ENCODE measurements around the gene DAPK2.
A peak's percentile ranks its signal among the peaks of the same experiment; 100 is the strongest.

DAPK2 gene

DNA sequence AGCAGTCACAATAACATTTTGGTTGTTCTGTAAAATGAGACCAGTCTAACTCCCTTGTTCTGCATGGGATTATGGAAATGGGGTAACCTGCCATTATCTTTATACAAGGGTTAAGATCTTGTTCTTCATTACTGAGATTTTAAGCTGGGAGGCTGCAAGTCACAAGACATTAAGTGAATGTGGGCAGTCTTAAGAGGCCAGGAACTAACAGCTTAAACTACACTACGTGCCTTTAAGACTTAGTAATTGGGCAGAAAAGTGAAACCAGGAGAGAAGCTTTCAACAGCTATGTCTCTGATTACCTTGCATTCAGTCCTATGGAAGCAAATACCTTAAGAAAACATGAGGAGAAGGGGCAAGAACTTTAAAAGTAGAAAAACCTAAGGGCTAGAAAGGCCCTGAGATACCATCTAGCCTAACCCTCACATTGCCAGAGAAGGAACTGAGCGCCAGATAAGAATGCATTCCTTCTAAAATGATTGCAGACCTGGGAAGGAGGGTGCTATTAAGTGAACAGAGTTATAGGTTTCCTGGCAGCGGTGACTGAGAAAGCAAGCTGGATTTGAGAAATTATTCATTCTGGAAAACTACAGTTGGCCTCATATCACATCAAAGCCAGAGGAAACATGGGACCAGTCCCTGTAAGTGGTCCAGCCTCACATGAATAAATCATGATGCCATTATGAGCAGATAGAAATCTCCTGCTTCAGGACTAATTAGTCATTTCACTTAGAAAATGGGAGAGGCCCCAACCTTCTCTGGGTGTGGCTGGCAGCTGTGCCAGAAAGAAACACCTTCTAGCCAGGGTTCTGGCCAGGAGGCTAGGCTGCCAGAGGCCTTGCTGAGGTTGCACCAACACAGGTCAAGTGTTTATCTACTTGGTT is 32.9 kb downstream of the DAPK2 start:
- no peak overlapping the region for H3K4me3 ChIP-seq (ENCODE audit: low read depth, low read length)
- DNase-seq (ENCODE audit: low read depth), result no peak
- no peak for TF ChIP-seq POLR2A (IDR thresholded peaks at IDR 0.05; ENCODE audit: extremely low read depth, insufficient read length)
- TF ChIP-seq, protein P1, sequence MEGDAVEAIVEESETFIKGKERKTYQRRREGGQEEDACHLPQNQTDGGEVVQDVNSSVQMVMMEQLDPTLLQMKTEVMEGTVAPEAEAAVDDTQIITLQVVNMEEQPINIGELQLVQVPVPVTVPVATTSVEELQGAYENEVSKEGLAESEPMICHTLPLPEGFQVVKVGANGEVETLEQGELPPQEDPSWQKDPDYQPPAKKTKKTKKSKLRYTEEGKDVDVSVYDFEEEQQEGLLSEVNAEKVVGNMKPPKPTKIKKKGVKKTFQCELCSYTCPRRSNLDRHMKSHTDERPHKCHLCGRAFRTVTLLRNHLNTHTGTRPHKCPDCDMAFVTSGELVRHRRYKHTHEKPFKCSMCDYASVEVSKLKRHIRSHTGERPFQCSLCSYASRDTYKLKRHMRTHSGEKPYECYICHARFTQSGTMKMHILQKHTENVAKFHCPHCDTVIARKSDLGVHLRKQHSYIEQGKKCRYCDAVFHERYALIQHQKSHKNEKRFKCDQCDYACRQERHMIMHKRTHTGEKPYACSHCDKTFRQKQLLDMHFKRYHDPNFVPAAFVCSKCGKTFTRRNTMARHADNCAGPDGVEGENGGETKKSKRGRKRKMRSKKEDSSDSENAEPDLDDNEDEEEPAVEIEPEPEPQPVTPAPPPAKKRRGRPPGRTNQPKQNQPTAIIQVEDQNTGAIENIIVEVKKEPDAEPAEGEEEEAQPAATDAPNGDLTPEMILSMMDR (IDR thresholded peaks at IDR 0.05; ENCODE audit: low read depth, low read length), result no peak
- no peak for TF ChIP-seq MAX (IDR thresholded peaks at IDR 0.05; ENCODE audit: low read depth, low read length)
- no peak for TF ChIP-seq MYC (IDR thresholded peaks at IDR 0.05; ENCODE audit: low read depth, low read length)

DNA sequence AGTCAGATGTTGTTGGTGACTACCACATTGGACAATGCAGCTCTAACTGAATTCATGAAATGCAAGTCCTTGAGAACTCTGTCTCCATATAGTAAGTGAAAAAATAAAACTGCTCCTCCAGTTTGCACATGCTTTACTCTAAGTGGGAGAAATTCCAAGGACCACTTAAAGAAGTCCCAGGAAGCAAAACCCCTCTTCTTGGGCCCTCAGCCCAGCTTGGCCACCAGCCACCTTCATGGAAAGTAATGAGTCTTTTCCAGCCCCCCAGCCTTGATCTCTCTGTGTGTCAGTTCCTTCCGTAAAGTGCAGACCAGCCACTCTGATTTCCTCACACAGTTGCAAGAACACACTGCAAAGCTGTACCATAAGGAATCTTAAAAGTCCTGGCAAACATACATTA is 34.5 kb downstream of the DAPK2 start:
- no peak for DNase-seq (ENCODE audit: low read depth)
- TF ChIP-seq, protein P1 (IDR thresholded peaks at IDR 0.05; ENCODE audit: low read depth, low read length), result no peak
- TF ChIP-seq MAX (IDR thresholded peaks at IDR 0.05; ENCODE audit: low read depth, low read length), result no peak
- TF ChIP-seq POLR2A (IDR thresholded peaks at IDR 0.05; ENCODE audit: extremely low read depth, insufficient read length), result no peak
- no peak for TF ChIP-seq MYC (IDR thresholded peaks at IDR 0.05; ENCODE audit: low read depth, low read length)
- H3K4me3 ChIP-seq (ENCODE audit: low read depth, low read length), result no peak overlapping the region

- DNase-seq (ENCODE audit: low read depth), result peak; percentile 94
- TF ChIP-seq POLR2A (IDR thresholded peaks at IDR 0.05; ENCODE audit: extremely low read depth, insufficient read length) (no peak), MYC (IDR thresholded peaks at IDR 0.05; ENCODE audit: low read depth, low read length) (0 out of 2 replicates have a peak, but pooled peaks have one; percentile 42), MAX (IDR thresholded peaks at IDR 0.05; ENCODE audit: low read depth, low read length) (peak; percentile 73; the same call in 1 of the 2 replicates)
- TF ChIP-seq, protein P1 (IDR thresholded peaks at IDR 0.05; ENCODE audit: low read depth, low read length), result no peak
- H3K4me3 ChIP-seq (ENCODE audit: low read depth, low read length), result no peak overlapping the region
Measured at GRCh38 chr15:64010719-64011118, 35.6 kb downstream of the DAPK2 start.

DNA sequence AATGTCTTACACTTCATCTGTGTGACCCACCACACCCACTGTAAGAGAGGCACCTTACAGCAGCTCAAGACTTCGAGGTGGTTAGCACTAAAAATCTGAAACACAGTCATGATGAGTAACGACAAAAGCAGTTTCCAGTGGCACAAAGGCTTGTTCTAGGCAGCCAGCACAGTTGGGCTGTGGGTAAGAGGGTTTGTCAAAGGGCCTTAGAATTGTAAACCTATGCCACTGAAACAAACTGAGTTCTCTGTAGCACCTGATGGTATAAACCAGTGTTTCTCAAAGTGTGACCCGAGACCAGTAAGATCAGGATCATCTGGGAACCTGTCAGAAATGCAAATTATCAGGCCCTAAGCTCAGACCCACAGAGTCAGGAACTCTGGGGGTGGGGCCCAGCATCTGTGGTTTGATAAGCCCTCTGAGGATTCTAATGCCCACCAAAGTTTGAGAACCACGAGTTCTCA is 36.5 kb downstream of the DAPK2 start:
- DNase-seq (ENCODE audit: low read depth), result no peak
- TF ChIP-seq POLR2A (IDR thresholded peaks at IDR 0.05; ENCODE audit: extremely low read depth, insufficient read length) (no peak), MAX (IDR thresholded peaks at IDR 0.05; ENCODE audit: low read depth, low read length) (no peak), MYC (IDR thresholded peaks at IDR 0.05; ENCODE audit: low read depth, low read length) (no peak)
- TF ChIP-seq, protein P1 (IDR thresholded peaks at IDR 0.05; ENCODE audit: low read depth, low read length), result no peak
- H3K4me3 ChIP-seq (ENCODE audit: low read depth, low read length), result no peak overlapping the region

DNA sequence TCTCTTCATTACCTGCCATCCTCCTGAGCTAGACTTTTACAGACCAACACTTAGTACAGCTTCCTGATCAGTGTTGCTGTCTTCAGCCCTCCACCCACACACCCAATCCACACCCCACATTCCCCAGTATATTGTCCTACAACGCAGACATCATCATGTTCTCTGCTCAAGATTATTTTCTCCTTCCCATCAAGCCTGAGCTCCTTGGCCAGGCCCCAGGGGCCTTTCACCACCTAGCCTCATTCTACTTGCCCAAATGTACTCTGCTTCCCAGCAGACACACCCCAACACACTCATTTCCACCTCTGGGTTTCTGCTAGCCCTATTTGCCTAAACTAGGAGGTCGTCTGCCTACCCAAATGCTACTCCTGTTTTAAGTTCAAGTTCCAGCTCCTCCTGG is 37.0 kb downstream of the DAPK2 start:
- no peak for DNase-seq (ENCODE audit: low read depth)
- H3K4me3 ChIP-seq (ENCODE audit: low read depth, low read length), result no peak overlapping the region
- TF ChIP-seq MYC (IDR thresholded peaks at IDR 0.05; ENCODE audit: low read depth, low read length) (no peak), POLR2A (IDR thresholded peaks at IDR 0.05; ENCODE audit: extremely low read depth, insufficient read length) (no peak), MAX (IDR thresholded peaks at IDR 0.05; ENCODE audit: low read depth, low read length) (no peak)
- TF ChIP-seq, protein P1 (IDR thresholded peaks at IDR 0.05; ENCODE audit: low read depth, low read length), result no peak
